ENCODE measurements around the gene BCAM.

DNA sequence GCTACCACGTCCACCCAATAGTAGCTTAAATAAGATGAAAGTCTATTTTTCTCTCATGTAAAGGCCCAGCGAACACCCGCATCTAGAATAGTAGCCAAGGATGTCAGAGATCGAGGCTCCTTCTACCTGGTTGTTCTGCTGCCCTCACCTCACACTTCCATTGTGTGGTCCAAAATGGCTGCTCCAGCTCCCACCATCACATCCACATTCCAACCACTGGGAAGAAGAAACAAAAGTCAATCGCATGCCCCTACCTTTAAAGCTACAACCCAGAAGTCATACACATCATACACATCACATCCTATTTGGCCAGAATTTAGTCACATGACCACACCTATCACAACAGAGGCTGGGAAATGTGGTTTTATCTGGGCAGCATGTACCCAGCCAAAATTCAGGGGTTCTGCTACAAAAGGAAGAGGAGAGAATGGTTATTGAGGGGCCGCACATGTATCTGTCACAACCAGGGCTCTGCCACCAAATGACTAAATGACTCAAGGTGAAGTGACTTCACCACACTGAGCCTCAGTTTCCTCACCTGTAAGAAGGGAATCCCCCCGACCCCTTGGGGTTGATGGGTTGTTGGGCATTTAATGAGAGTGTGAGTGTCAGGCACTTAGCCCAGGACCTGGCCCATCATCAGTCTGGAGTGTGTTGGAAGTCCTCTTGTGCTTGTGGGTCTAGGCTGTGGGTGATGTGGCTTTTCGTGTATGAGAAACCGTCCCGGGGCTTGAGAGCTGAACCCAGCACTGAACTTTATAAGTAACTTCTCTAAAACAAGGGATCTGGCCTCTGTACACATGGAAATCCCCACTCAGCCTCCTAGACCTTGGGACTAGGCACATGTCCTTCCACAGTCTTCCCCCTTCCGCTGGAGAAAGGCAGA is 41.4 kb upstream of the BCAM start:
- TF ChIP-seq CTCF (IDR thresholded peaks at IDR 0.05; ENCODE audit: poor library complexity, severe bottlenecking) (no peak), EZH2 (IDR thresholded peaks at IDR 0.05; ENCODE audit: borderline replicate concordance, insufficient read depth, low read length, poor library complexity, severe bottlenecking) (no peak), POLR2AphosphoS5 (IDR thresholded peaks at IDR 0.05) (no peak), EP300 (conservative IDR thresholded peaks at IDR 0.05; ENCODE audit: poor library complexity, severe bottlenecking) (no peak)
- TF ChIP-seq, protein P1, sequence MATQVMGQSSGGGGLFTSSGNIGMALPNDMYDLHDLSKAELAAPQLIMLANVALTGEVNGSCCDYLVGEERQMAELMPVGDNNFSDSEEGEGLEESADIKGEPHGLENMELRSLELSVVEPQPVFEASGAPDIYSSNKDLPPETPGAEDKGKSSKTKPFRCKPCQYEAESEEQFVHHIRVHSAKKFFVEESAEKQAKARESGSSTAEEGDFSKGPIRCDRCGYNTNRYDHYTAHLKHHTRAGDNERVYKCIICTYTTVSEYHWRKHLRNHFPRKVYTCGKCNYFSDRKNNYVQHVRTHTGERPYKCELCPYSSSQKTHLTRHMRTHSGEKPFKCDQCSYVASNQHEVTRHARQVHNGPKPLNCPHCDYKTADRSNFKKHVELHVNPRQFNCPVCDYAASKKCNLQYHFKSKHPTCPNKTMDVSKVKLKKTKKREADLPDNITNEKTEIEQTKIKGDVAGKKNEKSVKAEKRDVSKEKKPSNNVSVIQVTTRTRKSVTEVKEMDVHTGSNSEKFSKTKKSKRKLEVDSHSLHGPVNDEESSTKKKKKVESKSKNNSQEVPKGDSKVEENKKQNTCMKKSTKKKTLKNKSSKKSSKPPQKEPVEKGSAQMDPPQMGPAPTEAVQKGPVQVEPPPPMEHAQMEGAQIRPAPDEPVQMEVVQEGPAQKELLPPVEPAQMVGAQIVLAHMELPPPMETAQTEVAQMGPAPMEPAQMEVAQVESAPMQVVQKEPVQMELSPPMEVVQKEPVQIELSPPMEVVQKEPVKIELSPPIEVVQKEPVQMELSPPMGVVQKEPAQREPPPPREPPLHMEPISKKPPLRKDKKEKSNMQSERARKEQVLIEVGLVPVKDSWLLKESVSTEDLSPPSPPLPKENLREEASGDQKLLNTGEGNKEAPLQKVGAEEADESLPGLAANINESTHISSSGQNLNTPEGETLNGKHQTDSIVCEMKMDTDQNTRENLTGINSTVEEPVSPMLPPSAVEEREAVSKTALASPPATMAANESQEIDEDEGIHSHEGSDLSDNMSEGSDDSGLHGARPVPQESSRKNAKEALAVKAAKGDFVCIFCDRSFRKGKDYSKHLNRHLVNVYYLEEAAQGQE (IDR thresholded peaks at IDR 0.05; ENCODE audit: borderline replicate concordance): no peak

Data from neural cell (in vitro differentiated cells).